ENCODE results near the gene LPCAT1.

The LPCAT1 gene

DNA sequence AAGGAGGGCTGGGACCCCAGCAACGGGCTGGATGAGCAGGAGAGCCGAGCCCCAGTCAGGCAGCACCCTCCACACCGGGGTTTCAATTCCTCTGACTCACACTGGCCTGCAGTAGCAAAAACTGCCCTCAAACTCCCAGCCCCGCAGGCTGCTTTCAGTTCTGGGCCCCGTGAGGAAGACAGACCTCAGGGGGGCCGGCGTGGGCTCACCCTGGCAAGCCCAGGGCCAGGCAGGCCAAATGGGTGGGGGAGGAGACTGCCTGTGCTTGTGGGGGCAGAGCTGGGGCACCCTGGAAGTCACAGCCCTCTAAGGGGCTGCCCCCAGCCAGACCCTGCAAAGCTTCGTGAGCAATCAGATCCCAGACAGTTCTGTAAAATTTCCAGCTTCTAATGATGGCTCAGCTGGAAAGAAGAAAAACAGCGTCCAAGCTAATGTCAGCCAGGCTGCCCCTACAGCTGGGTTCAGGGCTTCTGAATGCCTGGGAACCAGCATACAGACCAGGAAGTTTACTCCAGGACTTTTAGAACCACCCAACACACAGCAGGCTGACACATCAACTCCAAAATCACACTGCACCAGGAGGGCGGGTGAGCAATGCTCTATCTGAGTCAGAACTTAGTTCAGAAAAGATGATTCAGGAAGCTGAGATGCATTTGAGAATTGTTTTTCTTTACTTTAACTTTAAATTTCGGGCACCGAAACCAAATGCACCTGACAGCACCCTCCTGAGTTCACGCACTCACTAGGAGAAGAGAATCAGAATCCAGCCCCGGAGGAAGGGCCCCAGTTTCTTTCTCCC lies 34.7 kb downstream of the LPCAT1 start:
- Histone ChIP-seq H3K4me2 (peak overlapping the region; percentile 30; the same call in 1 of the 2 replicates), H3K9ac (no peak overlapping the region; the same call in 1 of the 2 replicates), H2AFZ (ENCODE audit: low read depth) (no peak overlapping the region), H3K4me3 (IDR thresholded peaks at IDR 0.05; ENCODE audit: insufficient read depth, low read depth, low read length) (no peak overlapping the region), H3K79me2 (ENCODE audit: insufficient read depth, low read depth) (peaks cover 14% of the 10 kb centered on the region; the same call in 1 of the 2 replicates), H4K20me1 (ENCODE audit: insufficient read depth) (no peaks in the 10 kb centered on the region), H3K27me3 (ENCODE audit: insufficient read depth, low read depth) (no peaks in the 10 kb centered on the region), H3K27ac (peak overlapping the region; percentile 63), H3K4me1 (ENCODE audit: low read depth, poor library complexity, severe bottlenecking) (peaks cover 46% of the 10 kb centered on the region), H3K36me3 (ENCODE audit: insufficient read depth) (peaks cover 3% of the 10 kb centered on the region; the same call in 1 of the 2 replicates)
- TF ChIP-seq, protein P1, sequence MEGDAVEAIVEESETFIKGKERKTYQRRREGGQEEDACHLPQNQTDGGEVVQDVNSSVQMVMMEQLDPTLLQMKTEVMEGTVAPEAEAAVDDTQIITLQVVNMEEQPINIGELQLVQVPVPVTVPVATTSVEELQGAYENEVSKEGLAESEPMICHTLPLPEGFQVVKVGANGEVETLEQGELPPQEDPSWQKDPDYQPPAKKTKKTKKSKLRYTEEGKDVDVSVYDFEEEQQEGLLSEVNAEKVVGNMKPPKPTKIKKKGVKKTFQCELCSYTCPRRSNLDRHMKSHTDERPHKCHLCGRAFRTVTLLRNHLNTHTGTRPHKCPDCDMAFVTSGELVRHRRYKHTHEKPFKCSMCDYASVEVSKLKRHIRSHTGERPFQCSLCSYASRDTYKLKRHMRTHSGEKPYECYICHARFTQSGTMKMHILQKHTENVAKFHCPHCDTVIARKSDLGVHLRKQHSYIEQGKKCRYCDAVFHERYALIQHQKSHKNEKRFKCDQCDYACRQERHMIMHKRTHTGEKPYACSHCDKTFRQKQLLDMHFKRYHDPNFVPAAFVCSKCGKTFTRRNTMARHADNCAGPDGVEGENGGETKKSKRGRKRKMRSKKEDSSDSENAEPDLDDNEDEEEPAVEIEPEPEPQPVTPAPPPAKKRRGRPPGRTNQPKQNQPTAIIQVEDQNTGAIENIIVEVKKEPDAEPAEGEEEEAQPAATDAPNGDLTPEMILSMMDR (conservative IDR thresholded peaks at IDR 0.05; ENCODE audit: low read depth, low read length): no peak

DNA sequence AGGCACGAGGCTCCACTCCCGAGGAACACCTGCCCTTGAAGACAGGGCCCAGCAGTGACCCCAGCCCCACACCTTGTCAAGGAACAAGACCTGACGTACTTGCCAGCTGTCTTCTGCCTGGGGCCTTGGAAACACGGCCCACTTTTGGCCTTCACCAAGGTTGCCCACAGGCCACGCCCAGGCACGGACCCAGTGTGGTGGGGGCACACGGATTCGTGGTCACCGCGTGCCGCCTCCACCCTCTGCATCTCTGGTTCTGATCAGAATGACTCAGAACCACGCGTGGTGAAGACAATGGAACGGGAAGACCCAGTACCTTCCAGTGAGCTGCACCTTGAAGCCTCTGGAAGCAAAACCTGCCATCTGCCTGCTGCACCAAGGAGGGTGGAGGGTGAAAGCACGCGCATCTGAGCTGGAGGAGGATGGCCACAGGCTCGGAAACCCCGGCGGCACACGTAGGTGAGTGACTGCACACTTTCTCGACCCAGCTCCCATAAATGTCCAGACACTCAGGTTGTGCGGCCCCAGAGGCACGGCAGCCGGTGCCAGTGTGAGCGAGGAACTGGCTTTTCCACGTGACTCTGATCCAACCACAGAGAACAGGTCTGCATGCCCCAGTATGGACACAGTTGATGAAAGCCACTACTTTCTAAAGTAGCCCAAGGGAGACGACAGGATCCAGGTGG lies 36.5 kb downstream of the LPCAT1 start:
- Histone ChIP-seq H4K20me1 (ENCODE audit: insufficient read depth) (no peaks in the 10 kb centered on the region), H3K27me3 (ENCODE audit: insufficient read depth, low read depth) (no peaks in the 10 kb centered on the region), H3K9ac (no peak overlapping the region), H3K79me2 (ENCODE audit: insufficient read depth, low read depth) (peaks cover 3% of the 10 kb centered on the region; the same call in 1 of the 2 replicates), H2AFZ (ENCODE audit: low read depth) (no peak overlapping the region), H3K4me2 (no peak overlapping the region), H3K27ac (no peak overlapping the region), H3K4me3 (IDR thresholded peaks at IDR 0.05; ENCODE audit: insufficient read depth, low read depth, low read length) (no peak overlapping the region), H3K4me1 (ENCODE audit: low read depth, poor library complexity, severe bottlenecking) (peaks cover 46% of the 10 kb centered on the region), H3K36me3 (ENCODE audit: insufficient read depth) (no peaks in the 10 kb centered on the region; the same call in 1 of the 2 replicates)
- TF ChIP-seq, protein P1 (conservative IDR thresholded peaks at IDR 0.05; ENCODE audit: low read depth, low read length): no peak

DNA sequence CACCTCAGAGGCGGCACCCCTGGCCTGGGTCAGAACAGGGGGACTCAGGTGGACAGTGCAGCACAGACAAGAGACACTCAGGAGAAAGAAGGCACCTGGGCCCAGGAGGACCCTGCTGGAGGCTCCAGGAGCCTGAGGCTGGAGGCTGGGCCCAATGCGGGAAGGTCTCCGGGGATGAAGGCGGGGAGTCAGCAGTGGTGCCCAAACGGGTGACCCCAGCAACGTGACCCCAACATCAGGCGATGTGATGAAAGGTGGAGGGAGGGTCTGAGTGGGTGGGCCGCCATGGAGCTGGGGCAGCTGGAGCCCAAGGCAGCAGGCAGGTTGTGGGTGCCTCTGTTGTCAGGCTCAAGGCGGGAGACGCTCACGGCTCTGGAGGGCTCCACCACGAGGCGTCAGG lies 37.5 kb downstream of the LPCAT1 start:
- H3K9ac ChIP-seq: no peak overlapping the region
- H3K27ac ChIP-seq: no peak overlapping the region
- no peaks in the 10 kb centered on the region for H3K27me3 ChIP-seq (ENCODE audit: insufficient read depth, low read depth)
- H3K4me3 ChIP-seq (IDR thresholded peaks at IDR 0.05; ENCODE audit: insufficient read depth, low read depth, low read length): no peak overlapping the region
- H2AFZ ChIP-seq (ENCODE audit: low read depth): no peak overlapping the region
- TF ChIP-seq, protein P1 (conservative IDR thresholded peaks at IDR 0.05; ENCODE audit: low read depth, low read length): no peak
- H3K36me3 ChIP-seq (ENCODE audit: insufficient read depth): no peaks in the 10 kb centered on the region; the same call in 1 of the 2 replicates
- no peak overlapping the region for H3K4me2 ChIP-seq
- peaks cover 3% of the 10 kb centered on the region; the same call in 1 of the 2 replicates for H3K79me2 ChIP-seq (ENCODE audit: insufficient read depth, low read depth)
- H4K20me1 ChIP-seq (ENCODE audit: insufficient read depth): no peaks in the 10 kb centered on the region
- H3K4me1 ChIP-seq (ENCODE audit: low read depth, poor library complexity, severe bottlenecking): peaks cover 46% of the 10 kb centered on the region

DNA sequence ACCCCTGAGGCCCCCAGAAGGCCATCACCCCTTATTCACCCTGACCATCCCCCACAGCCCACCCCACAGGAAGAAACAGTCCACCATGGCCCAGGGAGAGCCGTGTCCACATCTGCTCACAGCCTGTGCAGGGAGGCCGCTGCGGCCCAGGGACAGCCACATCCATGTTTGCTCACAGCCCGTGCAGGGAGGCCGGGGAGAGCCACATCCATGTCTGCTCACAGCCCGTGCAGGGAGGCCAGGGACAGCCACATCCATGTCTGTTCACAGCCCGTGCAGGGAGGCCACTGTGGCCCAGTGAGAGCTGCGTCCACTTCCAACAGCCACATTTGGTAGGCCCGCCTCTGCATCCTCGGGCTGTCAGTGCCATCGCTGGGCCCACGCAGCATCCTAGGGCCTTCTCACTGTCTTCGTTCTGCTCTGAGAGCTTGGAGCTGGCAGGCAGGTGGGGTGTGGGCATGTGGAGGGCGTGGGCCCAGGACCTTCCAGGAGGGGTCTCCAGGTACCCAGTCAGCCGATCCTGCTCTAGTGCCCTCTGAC lies 38.1 kb downstream of the LPCAT1 start:
- Histone ChIP-seq H3K4me2 (no peak overlapping the region), H3K4me3 (IDR thresholded peaks at IDR 0.05; ENCODE audit: insufficient read depth, low read depth, low read length) (no peak overlapping the region), H3K27me3 (ENCODE audit: insufficient read depth, low read depth) (no peaks in the 10 kb centered on the region), H3K36me3 (ENCODE audit: insufficient read depth) (no peaks in the 10 kb centered on the region), H4K20me1 (ENCODE audit: insufficient read depth) (no peaks in the 10 kb centered on the region), H2AFZ (ENCODE audit: low read depth) (no peak overlapping the region), H3K9ac (no peak overlapping the region), H3K27ac (no peak overlapping the region), H3K4me1 (ENCODE audit: low read depth, poor library complexity, severe bottlenecking) (peaks cover 46% of the 10 kb centered on the region), H3K79me2 (ENCODE audit: insufficient read depth, low read depth) (peaks cover 3% of the 10 kb centered on the region; the same call in 1 of the 2 replicates)
- TF ChIP-seq, protein P1 (conservative IDR thresholded peaks at IDR 0.05; ENCODE audit: low read depth, low read length): no peak

All from KMS-11 (cell line).